Body of pancreas (tissue), 4 donors: Measurements from ENCODE around the gene TTC28. TPM values are rescaled to one million over a fixed set of nuclear protein-coding genes. Genes with fewer than 3 reads are reported as not detected.

ENCODE experiments used
- ATAC-seq: fragments of 150-250 bp; one replicate; pipeline ENCODE4 v1.9.1; 2016
- DNase-seq, 4 donors: peaks; one replicate each; pipeline ENCODE4 v3.0.0-alpha.2; 2019
- H3K27ac ChIP-seq, 4 donors: fragments of 200-600 bp; sonication (generic); 1 replicate in 3 of 4; 2 replicates in 1 of 4; pipeline versions ENCODE4 v1.5.1 to v1.6.1; 2016 to 2019; ENCODE audit warnings: mild to moderate bottlenecking in 1 of 4, mixed read lengths in 1 of 4, moderate library complexity in 1 of 4
- H3K27me3 ChIP-seq, 2 donors: fragments of 200-600 bp; sonication (generic); one replicate each; pipeline ENCODE4 v1.6.0; 2016; ENCODE audit warnings: mild to moderate bottlenecking in 1 of 2
- H3K36me3 ChIP-seq, 2 donors: fragments of 200-600 bp; sonication (generic); replicated peaks in 1 of 2; 2 replicates each; pipeline ENCODE4 v1.5.1; 2016; ENCODE audit warnings: low read depth in 2 of 2; ENCODE audit not compliant: insufficient read depth in 1 of 2
- H3K4me1 ChIP-seq: fragments of 200-600 bp; sonication (generic); one replicate; pipeline ENCODE4 v1.6.0; 2016
- H3K4me3 ChIP-seq, 2 donors: fragments of 200-600 bp; sonication (generic); 1 replicate in 1 of 2; 2 replicates in 1 of 2; pipeline ENCODE4 v1.5.1; 2016 to 2019
- H3K9me3 ChIP-seq, 3 donors: fragments of 200-600 bp; sonication (generic); 1 replicate in 2 of 3; 2 replicates in 1 of 3; pipeline ENCODE4 v1.5.1; 2016
- POLR2A ChIP-seq, 3 donors: fragments of 450-650 bp; IDR thresholded peaks; one replicate each; pipeline ENCODE4 v1.6.1; 2016; ENCODE audit warnings: antibody characterized with exemption in 3 of 3, mild to moderate bottlenecking in 2 of 3
- WGBS, 2 donors: methylation state at CpG; one replicate each; pipeline ENCODE4 v1.1.5; 2017; 5-methylcytosine and 5-hydroxymethylcytosine counted together
- intact Hi-C: fragments of 100-400 bp; cut with DNase I; formaldehyde crosslinking; loops from one replicate; pipeline ENCODE4 v1.15.1; 2023
- total RNA-seq, 2 donors: library from RNA; depleted of rRNA; stranded (reverse); fragments of >200 nt; gene quantifications; one replicate each; pipeline ENCODE4 v1.1.0, GENCODE V29; 2016
- TF ChIP-seq, protein P1 (sequence below), 7 experiments: fragments of 450-650 bp in 4 of 7; fragments of 200-600 bp in 3 of 7; sonication (generic) in 3 of 7; IDR thresholded peaks; one replicate each; pipeline ENCODE4 v1.5.1; 2016 to 2019; ENCODE audit warnings: antibody characterized with exemption in 7 of 7

TTC28 gene
- total RNA-seq, 2 donors from 2014 or later: 21.0 to 87.3 TPM

DNA sequence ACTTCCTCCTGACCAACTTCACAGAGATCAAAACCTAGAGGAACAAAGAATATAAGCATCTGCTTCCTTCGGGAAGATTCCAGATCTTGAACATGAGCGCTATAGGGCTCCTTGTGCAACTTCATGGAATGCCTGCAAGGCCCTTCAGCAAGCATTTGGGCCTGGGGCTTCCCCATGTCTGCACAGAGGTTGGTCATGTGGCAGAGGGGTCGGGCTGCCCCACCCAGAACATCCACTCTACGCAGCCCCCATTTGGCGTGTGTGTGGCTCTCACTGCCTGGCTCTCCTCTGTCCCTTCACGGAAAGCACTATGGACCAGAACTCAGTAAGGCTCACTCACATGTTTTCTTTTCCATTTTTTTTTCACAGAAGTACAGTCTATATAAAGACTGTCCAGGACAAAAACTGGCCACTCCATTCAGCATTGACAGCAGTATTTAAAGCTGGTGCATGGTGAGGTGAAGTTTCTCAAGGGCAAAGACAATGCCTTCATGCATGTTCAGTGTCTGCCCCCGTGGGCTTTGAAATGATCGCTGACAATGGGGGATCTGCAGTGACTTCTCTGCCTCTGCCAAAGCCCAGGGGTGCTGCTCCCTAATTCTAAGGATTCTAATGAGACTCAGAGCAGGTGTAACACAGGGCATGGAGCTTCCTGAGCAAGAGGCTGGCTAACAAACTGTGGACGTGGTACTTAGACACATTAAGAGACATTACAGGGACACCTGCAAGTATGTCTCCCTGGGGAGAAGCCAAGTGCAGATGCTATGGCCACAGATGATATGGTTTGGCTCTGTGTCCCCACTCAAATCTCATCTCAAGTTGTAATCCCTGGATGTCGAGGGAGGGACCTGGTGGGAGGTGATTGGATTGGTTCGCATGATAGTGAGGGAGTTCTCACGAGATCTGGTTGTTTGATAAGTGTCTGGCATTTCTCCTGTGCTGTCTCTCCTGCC, 694.0 kb downstream of the TTC28 start:
- H3K27ac ChIP-seq: no peak overlapping the region
- DNase-seq: no peak
- H3K4me1 ChIP-seq: no peaks in the 10 kb centered on the region
- no peaks in the 10 kb centered on the region for H3K27me3 ChIP-seq
- intact Hi-C loops: no loop called here
- no peak for ATAC-seq
- 88 to 94% methylated on average over 12 of the region's 12 CpGs for WGBS, 2 donors
- TF ChIP-seq, protein P1, sequence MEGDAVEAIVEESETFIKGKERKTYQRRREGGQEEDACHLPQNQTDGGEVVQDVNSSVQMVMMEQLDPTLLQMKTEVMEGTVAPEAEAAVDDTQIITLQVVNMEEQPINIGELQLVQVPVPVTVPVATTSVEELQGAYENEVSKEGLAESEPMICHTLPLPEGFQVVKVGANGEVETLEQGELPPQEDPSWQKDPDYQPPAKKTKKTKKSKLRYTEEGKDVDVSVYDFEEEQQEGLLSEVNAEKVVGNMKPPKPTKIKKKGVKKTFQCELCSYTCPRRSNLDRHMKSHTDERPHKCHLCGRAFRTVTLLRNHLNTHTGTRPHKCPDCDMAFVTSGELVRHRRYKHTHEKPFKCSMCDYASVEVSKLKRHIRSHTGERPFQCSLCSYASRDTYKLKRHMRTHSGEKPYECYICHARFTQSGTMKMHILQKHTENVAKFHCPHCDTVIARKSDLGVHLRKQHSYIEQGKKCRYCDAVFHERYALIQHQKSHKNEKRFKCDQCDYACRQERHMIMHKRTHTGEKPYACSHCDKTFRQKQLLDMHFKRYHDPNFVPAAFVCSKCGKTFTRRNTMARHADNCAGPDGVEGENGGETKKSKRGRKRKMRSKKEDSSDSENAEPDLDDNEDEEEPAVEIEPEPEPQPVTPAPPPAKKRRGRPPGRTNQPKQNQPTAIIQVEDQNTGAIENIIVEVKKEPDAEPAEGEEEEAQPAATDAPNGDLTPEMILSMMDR (IDR thresholded peaks at IDR 0.05): no peak
- TF ChIP-seq POLR2A (IDR thresholded peaks at IDR 0.05): no peak
- peaks cover 0 to 6% of the 10 kb centered on the region in 2 donors for H3K36me3 ChIP-seq
- no peak overlapping the region for H3K4me3 ChIP-seq
- no peaks in the 10 kb centered on the region for H3K9me3 ChIP-seq

DNA sequence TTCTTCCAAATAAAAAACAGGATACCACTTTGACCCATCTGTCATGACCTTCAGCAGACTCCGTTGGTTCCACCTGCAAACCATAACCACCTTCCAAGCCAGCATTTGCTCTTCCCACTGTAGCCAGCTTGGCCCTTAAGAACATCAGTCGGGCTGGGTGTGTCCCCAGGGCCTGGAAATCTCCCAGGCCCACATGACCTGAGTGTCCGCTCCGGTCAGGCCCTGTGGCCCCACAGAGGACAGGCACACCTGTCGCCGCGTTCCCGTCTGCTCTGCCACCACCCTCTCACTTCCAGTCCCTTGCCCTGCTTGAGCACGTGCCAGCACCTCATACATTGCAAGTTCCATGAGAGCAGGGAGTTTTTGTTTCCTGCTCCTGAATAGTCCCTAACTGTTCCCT, 694.9 kb downstream of the TTC28 start:
- TF ChIP-seq POLR2A (IDR thresholded peaks at IDR 0.05): no peak
- TF ChIP-seq, protein P1 (IDR thresholded peaks at IDR 0.05): no peak
- Histone ChIP-seq H3K27me3 (no peaks in the 10 kb centered on the region), H3K36me3 (peaks cover 0 to 6% of the 10 kb centered on the region in 2 donors), H3K4me3 (no peak overlapping the region), H3K27ac (no peak overlapping the region), H3K9me3 (no peaks in the 10 kb centered on the region), H3K4me1 (no peaks in the 10 kb centered on the region)
- intact Hi-C loops: no loop called here
- peak in 1 of 4 donors; percentile 3 for DNase-seq
- ATAC-seq: no peak
- whole genome bisulfite sequencing, 2 donors: 91 to 94% methylated on average over 9 of the region's 9 CpGs

DNA sequence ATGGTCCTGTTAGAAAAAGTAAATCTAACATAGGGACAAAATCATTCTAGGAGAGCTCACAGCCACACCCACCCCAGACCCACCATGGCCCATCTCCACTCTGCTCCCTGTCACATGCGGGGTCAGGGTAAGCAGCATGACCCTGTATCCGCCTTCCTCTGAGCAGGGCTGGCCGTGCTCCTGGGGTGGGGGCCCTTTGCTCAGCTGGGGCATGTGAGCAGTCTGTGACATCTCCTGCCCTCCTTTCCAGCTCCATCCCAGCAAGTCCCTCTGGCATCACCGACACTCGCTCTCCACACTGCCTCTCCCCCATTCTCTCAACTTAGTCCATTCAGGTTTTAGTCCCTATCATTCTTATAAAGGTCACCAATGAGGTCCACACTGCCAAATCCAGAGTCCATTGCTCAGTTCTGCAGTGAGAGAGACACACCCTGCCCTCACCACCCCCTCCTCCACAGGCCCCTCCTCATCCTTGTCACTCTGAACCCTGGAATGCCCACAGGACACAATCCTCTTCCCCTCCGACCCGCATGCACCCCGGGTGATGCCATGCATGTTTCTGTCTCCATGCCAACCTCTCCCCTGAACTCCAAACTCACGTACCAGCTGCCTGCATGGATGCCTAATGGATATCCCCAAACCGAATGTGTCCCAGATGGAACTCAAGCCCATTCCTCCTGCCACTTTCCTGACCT, 695.5 kb downstream of the TTC28 start:
- ATAC-seq (no peak), DNase-seq (no peak)
- no peak overlapping the region for H3K27ac ChIP-seq
- H3K4me1 ChIP-seq: no peaks in the 10 kb centered on the region
- intact Hi-C loops: no loop called here
- no peak overlapping the region for H3K4me3 ChIP-seq
- H3K9me3 ChIP-seq: no peaks in the 10 kb centered on the region
- no peaks in the 10 kb centered on the region for H3K27me3 ChIP-seq
- peaks cover 0 to 6% of the 10 kb centered on the region in 2 donors for H3K36me3 ChIP-seq
- TF ChIP-seq, protein P1 (IDR thresholded peaks at IDR 0.05): no peak
- TF ChIP-seq POLR2A (IDR thresholded peaks at IDR 0.05): no peak
- 77 to 84% methylated on average over 10 of the region's 10 CpGs for WGBS, 2 donors

DNA sequence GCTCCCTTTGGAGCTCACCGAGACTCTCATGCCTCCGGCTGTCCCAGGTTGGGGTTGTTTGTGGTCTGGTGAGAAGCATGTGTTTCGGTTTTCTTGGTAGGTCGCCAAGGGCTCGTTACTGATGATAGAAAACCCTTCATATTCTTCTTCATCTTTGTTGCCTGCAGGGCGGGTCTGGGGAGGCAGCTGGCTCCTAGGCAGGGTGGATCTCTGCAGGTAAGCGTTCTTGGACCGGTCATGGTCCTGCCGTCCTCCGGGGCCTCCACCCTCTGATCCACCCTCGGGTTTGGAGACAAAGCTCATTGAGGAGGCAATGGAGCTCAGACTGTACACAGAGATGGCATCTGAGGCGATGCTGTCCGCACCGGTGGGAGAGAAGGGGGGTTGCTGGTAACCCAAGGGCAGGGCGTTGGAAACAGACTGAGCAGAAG, 696.3 kb downstream of the TTC28 start:
- DNase-seq: peak in 1 of 4 donors; percentile 5
- peaks cover 0 to 6% of the 10 kb centered on the region in 2 donors for H3K36me3 ChIP-seq

More for the DNA sequence above, 696.3 kb downstream of the TTC28 start:
- Histone ChIP-seq H3K9me3 (no peaks in the 10 kb centered on the region), H3K27ac (no peak overlapping the region), H3K4me1 (no peaks in the 10 kb centered on the region), H3K27me3 (no peaks in the 10 kb centered on the region), H3K4me3 (no peak overlapping the region)
- intact Hi-C loops: no loop called here
- no peak for TF ChIP-seq POLR2A (IDR thresholded peaks at IDR 0.05)
- TF ChIP-seq, protein P1 (IDR thresholded peaks at IDR 0.05): no peak
- ATAC-seq: no peak
- WGBS, 2 donors: 90 to 91% methylated on average over 12 to 15 of the region's 15 CpGs
